HG02884 (cell line): Measurements from ENCODE around the gene AFTPH.

ENCODE experiments used
- ATAC-seq: cut with Tn5 transposase; IDR thresholded peaks from one replicate; pipeline ENCODE4 v1.9.1; 2021; ENCODE audit warnings: mild to moderate bottlenecking, moderate library complexity; ENCODE audit not compliant: unreplicated experiment

The AFTPH gene

DNA sequence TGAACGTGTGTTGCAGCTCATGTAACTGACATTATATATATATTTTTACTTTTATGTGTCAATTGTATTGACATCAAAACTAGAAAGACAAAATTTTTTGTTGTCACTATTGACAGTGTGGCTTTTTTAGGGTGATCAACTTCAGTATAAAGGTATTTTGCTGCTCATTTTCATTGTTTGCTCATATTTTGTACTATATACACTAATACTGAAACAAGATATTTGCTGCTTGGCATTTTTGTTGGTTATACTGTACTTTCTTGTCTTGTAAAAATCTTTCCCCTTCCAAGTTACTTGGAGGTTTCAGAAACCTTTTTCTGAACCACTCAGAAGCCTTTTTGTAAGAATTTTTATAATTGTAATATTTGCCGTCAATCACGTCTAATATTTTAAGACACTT is 16.5 kb downstream of the AFTPH start:
- no peak for ATAC-seq

GRCh38 chr2:64541547-64541946 is 17.4 kb downstream of the AFTPH start:
- ATAC-seq, result no peak

- no peak for ATAC-seq
These were observed 18.2 kb downstream of the AFTPH start for GRCh38 chr2:64542071-64543007.

GRCh38 chr2:64543008-64543697 is 19.0 kb downstream of the AFTPH start:
- no peak for ATAC-seq

- ATAC-seq, result no peak
These were observed 24.6 kb downstream of the AFTPH start for GRCh38 chr2:64548761-64549160.

DNA sequence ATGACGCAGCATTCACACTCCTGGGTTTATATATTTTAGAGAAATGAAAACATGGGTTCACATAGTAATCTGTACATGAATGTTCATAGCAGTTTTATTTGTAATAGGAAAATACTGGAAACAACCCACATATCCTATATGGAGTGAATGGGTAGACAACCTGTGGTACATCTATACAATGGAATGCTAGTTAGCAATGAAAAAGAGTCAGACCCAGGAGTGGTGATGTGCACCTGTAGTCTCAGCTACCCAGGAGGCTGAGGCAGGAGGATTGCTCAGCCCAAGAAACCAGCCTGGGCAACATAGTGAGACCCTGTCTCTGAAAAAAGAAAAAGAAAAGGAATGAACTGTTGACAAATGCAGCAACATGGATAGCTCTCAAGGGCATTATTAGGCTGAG is 25.9 kb downstream of the AFTPH start:
- no peak for ATAC-seq

DNA sequence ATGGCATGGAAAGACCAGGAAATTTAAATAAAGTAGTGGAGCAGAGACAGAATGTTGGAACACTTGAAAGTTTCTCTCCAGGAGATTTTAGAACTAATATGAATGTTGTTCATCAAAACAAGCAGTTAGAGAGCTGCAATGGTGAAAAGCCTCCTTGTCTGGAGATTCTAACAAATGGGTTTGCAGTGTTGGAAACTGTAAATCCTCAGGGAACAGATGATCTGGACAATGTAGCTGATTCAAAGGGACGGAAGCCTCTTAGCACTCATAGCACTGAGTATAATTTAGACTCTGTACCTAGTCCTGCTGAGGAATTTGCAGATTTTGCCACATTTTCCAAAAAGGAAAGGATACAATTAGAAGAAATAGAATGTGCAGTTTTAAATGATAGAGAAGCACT is 27.7 kb downstream of the AFTPH start:
- no peak for ATAC-seq

GRCh38 chr2:64554117-64554516 is 30.0 kb downstream of the AFTPH start:
- ATAC-seq, result no peak

- ATAC-seq, result no peak
These were observed 34.4 kb downstream of the AFTPH start for GRCh38 chr2:64558445-64559081.

- ATAC-seq, result no peak
These were observed 38.1 kb downstream of the AFTPH start for GRCh38 chr2:64562148-64562784.

DNA sequence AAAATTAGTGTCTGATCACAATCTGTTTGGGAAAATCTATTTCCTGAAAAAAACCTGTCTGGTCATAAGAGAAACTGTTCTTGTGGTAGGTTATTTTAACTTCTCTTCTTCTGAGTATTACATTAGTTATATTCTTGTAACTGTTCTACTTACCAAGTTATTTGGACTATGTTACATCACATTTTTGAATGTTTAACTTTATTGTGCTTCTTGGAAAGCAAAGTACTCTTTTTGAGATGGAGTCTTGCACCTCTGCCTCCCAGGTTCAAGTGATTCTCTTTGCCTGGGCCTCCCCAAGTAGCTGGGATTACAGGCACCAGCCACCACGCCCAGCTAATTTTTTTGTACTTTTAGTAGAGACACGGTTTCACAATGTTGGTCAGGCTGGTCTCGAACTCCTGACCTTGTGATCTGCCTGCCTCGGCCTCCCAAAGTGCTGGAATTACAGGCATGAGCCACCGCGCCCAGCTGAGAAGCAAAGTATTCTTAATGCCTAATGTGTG is 39.4 kb downstream of the AFTPH start:
- no peak for ATAC-seq

- no peak for ATAC-seq
These were observed 42.0 kb downstream of the AFTPH start for GRCh38 chr2:64565949-64566710.

DNA sequence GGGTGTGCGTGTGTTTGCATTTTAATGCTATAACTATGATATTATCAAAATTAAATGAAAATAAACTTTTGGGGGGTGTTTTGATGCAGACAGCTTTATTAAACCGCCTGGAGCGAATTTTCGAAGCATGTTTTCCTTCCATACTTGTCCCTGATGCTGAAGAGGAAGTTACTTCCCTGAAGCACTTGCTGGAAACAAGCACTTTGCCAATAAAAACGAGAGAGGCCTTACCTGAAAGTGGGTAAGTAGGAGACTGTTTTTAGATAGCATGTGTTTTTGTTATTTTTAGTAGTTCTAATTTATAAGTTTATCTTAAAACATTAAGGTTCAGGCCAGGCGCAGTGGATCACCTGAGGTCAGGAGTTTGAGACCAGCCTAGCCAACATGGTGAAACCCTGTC is 43.3 kb downstream of the AFTPH start:
- ATAC-seq, result no peak

DNA sequence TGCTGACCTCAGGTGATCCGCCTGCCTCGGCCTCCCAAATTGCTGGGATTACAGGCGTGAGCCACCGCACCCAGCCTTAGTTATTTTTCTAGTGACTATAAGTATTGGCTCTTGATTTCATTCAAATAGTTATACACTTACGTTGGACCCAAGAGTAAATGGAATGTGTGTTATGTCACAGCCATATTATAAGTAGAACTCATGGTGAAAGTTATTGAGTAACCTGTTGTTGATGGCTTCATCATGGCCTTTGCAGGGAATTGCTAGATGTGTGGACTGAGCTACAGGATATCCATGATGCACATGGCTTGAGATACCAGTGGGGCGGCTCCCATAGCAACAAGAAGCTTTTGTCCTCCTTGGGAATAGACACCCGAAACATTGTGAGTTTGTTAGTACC is 44.7 kb downstream of the AFTPH start:
- ATAC-seq, result no peak

DNA sequence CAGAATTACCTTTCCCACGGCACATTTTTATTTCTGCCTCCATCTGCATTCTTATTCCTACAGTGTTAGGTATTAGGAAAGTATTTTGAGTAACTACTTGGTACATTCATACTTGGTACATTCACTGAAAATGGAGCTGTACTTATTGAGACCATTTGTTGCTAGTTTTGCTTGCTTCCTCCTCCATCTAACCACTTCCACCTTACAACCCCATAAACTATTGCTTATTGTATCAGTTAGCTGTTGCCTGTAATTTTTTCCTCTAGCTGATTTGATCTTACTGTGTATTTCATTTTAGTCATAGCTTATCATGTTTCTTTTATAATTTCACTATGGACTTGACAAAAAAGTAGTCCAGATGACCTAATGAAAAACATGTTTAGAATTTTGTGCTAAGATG is 50.7 kb downstream of the AFTPH start:
- ATAC-seq, result no peak

- no peak for ATAC-seq
These were observed 56.9 kb downstream of the AFTPH start for GRCh38 chr2:64581018-64581417.

DNA sequence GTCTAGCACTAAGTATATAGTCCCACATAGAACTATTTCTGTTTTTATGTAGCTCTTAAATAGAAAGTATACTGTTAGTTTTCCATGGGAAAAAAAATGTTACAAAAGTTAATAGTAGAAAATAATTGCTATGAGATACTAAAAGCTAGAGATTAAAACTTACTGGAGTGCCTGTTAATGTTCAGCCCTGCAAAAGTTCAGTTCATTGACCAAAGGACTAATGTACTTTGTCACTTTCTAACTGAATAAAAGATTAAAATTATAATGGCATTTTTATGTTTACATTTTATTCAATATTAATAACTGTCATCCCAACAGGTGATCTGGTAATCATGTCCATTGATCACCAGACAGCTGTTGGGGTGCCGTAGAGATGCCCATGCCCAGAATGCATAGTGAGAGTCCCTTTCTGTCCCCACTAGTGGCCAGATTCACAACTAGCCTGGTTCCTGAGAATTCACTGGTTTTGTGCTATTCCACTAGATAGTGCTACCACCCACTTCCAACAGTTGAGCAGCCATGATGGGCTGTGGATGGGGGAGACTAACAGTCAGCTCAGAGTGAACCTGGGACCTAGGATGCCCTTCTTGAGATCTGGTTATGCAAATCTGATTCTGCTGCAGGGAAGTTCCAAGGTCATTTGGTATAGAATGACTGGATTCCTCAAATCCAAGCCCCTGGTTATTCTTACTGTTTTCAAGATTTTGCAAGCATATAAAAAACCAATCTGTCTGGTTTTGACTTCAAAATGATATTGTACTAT is 57.8 kb downstream of the AFTPH start:
- peak; percentile 43 for ATAC-seq

- ATAC-seq, result peak; percentile 85
These were observed 58.7 kb downstream of the AFTPH start for GRCh38 chr2:64582774-64583340.

DNA sequence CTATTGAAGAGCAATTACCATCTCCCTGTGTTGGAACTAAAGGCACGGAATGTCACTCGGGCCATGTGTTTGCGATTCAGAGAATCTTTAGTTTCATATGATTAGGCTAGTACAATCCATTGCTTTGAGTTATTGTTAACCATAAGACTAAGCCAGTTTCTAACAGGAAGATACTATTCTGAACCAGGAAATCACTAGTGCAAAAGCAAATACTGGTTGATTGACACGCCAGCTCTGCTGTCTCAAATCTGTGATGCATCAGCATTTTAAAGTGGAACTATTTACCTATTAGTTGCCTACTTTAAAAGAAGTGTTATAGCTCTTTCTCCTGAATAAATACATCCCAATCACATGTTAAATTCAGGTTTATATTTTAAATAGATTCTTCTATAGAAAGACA is 61.9 kb downstream of the AFTPH start:
- ATAC-seq, result no peak
